HG02981 (cell line): ENCODE data around the gene CTBP2.
"Not testable (repeated sequence)": the region's sequence is repeated elsewhere in the genome, so short reads cannot be mapped to it uniquely, and the experiment has no call there.

Experiments
- ATAC-seq: cut with Tn5 transposase; IDR thresholded peaks from one replicate; pipeline ENCODE4 v1.9.1; 2021; ENCODE audit warnings: mild to moderate bottlenecking, moderate library complexity; ENCODE audit not compliant: unreplicated experiment

CTBP2 gene

GRCh38 chr10:125186431-125187170, 26.2 kb upstream of the CTBP2 start:
- ATAC-seq: no peak

- ATAC-seq: not testable (repeated sequence)
These were observed 18.7 kb upstream of the CTBP2 start for GRCh38 chr10:125179107-125179506.

GRCh38 chr10:125177641-125178640, 17.6 kb upstream of the CTBP2 start:
- ATAC-seq: no peak

GRCh38 chr10:125175807-125176206, 15.4 kb upstream of the CTBP2 start:
- no peak for ATAC-seq

GRCh38 chr10:125174360-125174759, 14.0 kb upstream of the CTBP2 start:
- ATAC-seq: no peak

- ATAC-seq: no peak
These were observed 12.3 kb upstream of the CTBP2 start for GRCh38 chr10:125172694-125173093.

- ATAC-seq: no peak
These were observed 11.3 kb upstream of the CTBP2 start for GRCh38 chr10:125171402-125172306.

- no peak for ATAC-seq
These were observed 9.6 kb upstream of the CTBP2 start for GRCh38 chr10:125169915-125170314.

- no peak for ATAC-seq
These were observed 8.9 kb upstream of the CTBP2 start for GRCh38 chr10:125169279-125169678.

- no peak for ATAC-seq
These were observed 6.3 kb upstream of the CTBP2 start for GRCh38 chr10:125166658-125167057.

GRCh38 chr10:125165584-125166573, 5.5 kb upstream of the CTBP2 start:
- no peak for ATAC-seq

- no peak for ATAC-seq
These were observed 4.1 kb upstream of the CTBP2 start for GRCh38 chr10:125164421-125164820.

GRCh38 chr10:125163803-125164202, 3.4 kb upstream of the CTBP2 start:
- no peak for ATAC-seq

- not testable (repeated sequence) for ATAC-seq
These were observed 2.9 kb upstream of the CTBP2 start for GRCh38 chr10:125163312-125163711.

GRCh38 chr10:125162120-125162931, 2.0 kb upstream of the CTBP2 start:
- no peak for ATAC-seq

- ATAC-seq: no peak
These were observed 1.4 kb upstream of the CTBP2 start for GRCh38 chr10:125161707-125162119.

GRCh38 chr10:125160856-125161706, 718 bp upstream of the CTBP2 start:
- ATAC-seq: no peak

- ATAC-seq: no peak
These were observed 854 bp downstream of the CTBP2 start for GRCh38 chr10:125159486-125159931.
